CD8-positive, alpha-beta memory T cell (primary cell): Measurements from ENCODE around the gene SLC25A1. TPM values are rescaled to one million over a fixed set of nuclear protein-coding genes. Genes with fewer than 3 reads are reported as not detected.

Experiments used
- CTCF ChIA-PET: fragments of 350-600 bp; sonication (Branson Sonifier 250); formaldehyde crosslinking; loops from one replicate; lab custom pipeline; 2021; ENCODE audit warnings: antibody characterized with exemption; lab: Charles Lee
- POLR2A ChIA-PET: fragments of 350-600 bp; sonication (Branson Sonifier 250); formaldehyde crosslinking; loops from one replicate; lab custom pipeline; 2021; ENCODE audit warnings: antibody characterized with exemption; lab: Charles Lee
- DNase-seq, 5 donors: peaks; one replicate each; pipeline versions ENCODE4 v3.0.0 to v3.0.0-alpha.2; 2020 to 2022; ENCODE audit warnings: mixed read lengths in 1 of 5
- H3K27ac ChIP-seq: one replicate; pipeline ENCODE4 v1.7.0; 2013; ENCODE audit warnings: low read depth, mild to moderate bottlenecking, low read length, moderate library complexity
- H3K27me3 ChIP-seq: 2 replicates; pipeline ENCODE4 v1.7.0; 2013; ENCODE audit warnings: low read length, mild to moderate bottlenecking; ENCODE audit not compliant: insufficient read depth, poor library complexity, severe bottlenecking
- H3K36me3 ChIP-seq: 2 replicates; pipeline ENCODE4 v1.7.0; 2013; ENCODE audit warnings: mild to moderate bottlenecking, low read length, moderate library complexity; ENCODE audit not compliant: insufficient read depth
- H3K4me1 ChIP-seq: 2 replicates; pipeline ENCODE4 v1.7.0; 2013; ENCODE audit warnings: mild to moderate bottlenecking, low read length, moderate library complexity; ENCODE audit not compliant: insufficient read depth
- H3K4me3 ChIP-seq: 2 replicates; pipeline ENCODE4 v1.7.0; 2013; ENCODE audit warnings: mild to moderate bottlenecking, low read length
- H3K9me3 ChIP-seq: 2 replicates; pipeline ENCODE4 v1.7.0; 2013; ENCODE audit warnings: mild to moderate bottlenecking, low read length
- H3K27ac Mint-ChIP-seq, 8 donors: one replicate each; pipeline ENCODE4 v1.8.0; 2020 to 2021; ENCODE audit warnings: mixed read lengths in 8 of 8, mild to moderate bottlenecking in 6 of 8, inconsistent platforms in 3 of 8, moderate library complexity in 3 of 8
- H3K27me3 Mint-ChIP-seq, 2 donors: one replicate each; pipeline ENCODE4 v1.8.0; 2020 to 2021; ENCODE audit warnings: mixed read lengths in 2 of 2, mild to moderate bottlenecking in 1 of 2, moderate library complexity in 1 of 2
- H3K36me3 Mint-ChIP-seq, 3 donors: one replicate each; pipeline ENCODE4 v1.8.0; 2020 to 2021; ENCODE audit warnings: mixed read lengths in 3 of 3, inconsistent platforms in 1 of 3, mild to moderate bottlenecking in 1 of 3
- H3K4me1 Mint-ChIP-seq, 3 donors: one replicate each; pipeline ENCODE4 v1.8.0; 2020 to 2021; ENCODE audit warnings: mixed read lengths in 3 of 3, inconsistent platforms in 1 of 3, mild to moderate bottlenecking in 1 of 3
- H3K4me3 Mint-ChIP-seq, 7 donors: one replicate each; pipeline ENCODE4 v1.8.0; 2020 to 2021; ENCODE audit warnings: mixed read lengths in 7 of 7, mild to moderate bottlenecking in 6 of 7, moderate library complexity in 4 of 7, inconsistent platforms in 2 of 7
- H3K9me3 Mint-ChIP-seq, 5 donors: one replicate each; pipeline ENCODE4 v1.8.0; 2020 to 2022; ENCODE audit warnings: mixed read lengths in 5 of 5, mild to moderate bottlenecking in 3 of 5, moderate library complexity in 2 of 5, inconsistent platforms in 1 of 5
- polyA plus RNA-seq: library from polyadenylated mRNA; unstranded; fragments of 300-500 nt; fragmentation: Illumina TruSeq; gene quantifications from one replicate; pipeline ENCODE4 v1.2.3, GENCODE V29; 2021
- total RNA-seq, 2 experiments: library from RNA; stranded (reverse); gene quantifications; one replicate each; pipeline ENCODE4 v1.2.3, GENCODE V29; 2021

The SLC25A1 gene
- total and polyA plus RNA-seq, 3 experiments from 2014 or later, result 42.4 to 69.9 (median 44.7) TPM

GRCh38 chr22:19134874-19135273, 43.7 kb downstream of the SLC25A1 start:
- Histone ChIP-seq H3K9me3 (no peaks in the 10 kb centered on the region), H3K27me3 (no peaks in the 10 kb centered on the region), H3K27ac (no peak overlapping the region), H3K4me1 (no peaks in the 10 kb centered on the region), H3K36me3 (peaks cover 55% of the 10 kb centered on the region), H3K4me3 (no peak overlapping the region)
- ChIA-PET CTCF (interaction anchor here (1.6 kb wide), 1 partner anchor 10 kb away, joined by 5 read pairs; the partner anchor contains the start of gene ESS2), POLR2A (no interaction called here)
- no peak for DNase-seq
- no peaks in the 10 kb centered on the region for H3K9me3 Mint-ChIP-seq
- H3K27ac Mint-ChIP-seq, result peak overlapping the region in 1 of 8 donors; percentile 63
- H3K4me1 Mint-ChIP-seq, result peaks cover 0 to 4% (median 2%) of the 10 kb centered on the region in 3 donors
- no peak overlapping the region for H3K4me3 Mint-ChIP-seq
- H3K36me3 Mint-ChIP-seq, result peaks cover 4 to 83% (median 7%) of the 10 kb centered on the region in 3 donors
- no peaks in the 10 kb centered on the region for H3K27me3 Mint-ChIP-seq

- no peak for DNase-seq
- H3K27ac ChIP-seq, result no peak overlapping the region
- Mint-ChIP-seq H3K27ac (peak overlapping the region in 2 of 8 donors; percentile 15 to 63), H3K4me3 (no peak overlapping the region), H3K27me3 (no peaks in the 10 kb centered on the region), H3K36me3 (peaks cover 4 to 78% (median 7%) of the 10 kb centered on the region in 3 donors), H3K4me1 (peaks cover 0 to 4% (median 2%) of the 10 kb centered on the region in 3 donors), H3K9me3 (no peaks in the 10 kb centered on the region)
- H3K4me3 ChIP-seq, result no peak overlapping the region
- no peaks in the 10 kb centered on the region for H3K27me3 ChIP-seq
- no peaks in the 10 kb centered on the region for H3K9me3 ChIP-seq
- ChIA-PET POLR2A (no interaction called here), CTCF (interaction anchor here (1.6 kb wide), 1 partner anchor 10 kb away, joined by 5 read pairs; the partner anchor contains the start of gene ESS2)
- H3K36me3 ChIP-seq, result peaks cover 50% of the 10 kb centered on the region
- H3K4me1 ChIP-seq, result no peaks in the 10 kb centered on the region
Measured at GRCh38 chr22:19134176-19134831, 44.2 kb downstream of the SLC25A1 start.

- Mint-ChIP-seq H3K4me3 (no peak overlapping the region), H3K27me3 (no peaks in the 10 kb centered on the region), H3K27ac (no peak overlapping the region), H3K36me3 (peaks cover 4 to 70% (median 7%) of the 10 kb centered on the region in 3 donors), H3K4me1 (peaks cover 0 to 4% (median 2%) of the 10 kb centered on the region in 3 donors), H3K9me3 (no peaks in the 10 kb centered on the region)
- Histone ChIP-seq H3K27me3 (no peaks in the 10 kb centered on the region), H3K4me3 (no peak overlapping the region), H3K36me3 (peaks cover 42% of the 10 kb centered on the region), H3K9me3 (no peaks in the 10 kb centered on the region), H3K4me1 (no peaks in the 10 kb centered on the region), H3K27ac (no peak overlapping the region)
- ChIA-PET POLR2A (no interaction called here), CTCF (no interaction called here)
- DNase-seq, result no peak
Measured at GRCh38 chr22:19133561-19133960, 45.0 kb downstream of the SLC25A1 start.

GRCh38 chr22:19132693-19133400, 45.7 kb downstream of the SLC25A1 start:
- H3K36me3 ChIP-seq, result peaks cover 36% of the 10 kb centered on the region
- H3K4me1 ChIP-seq, result no peaks in the 10 kb centered on the region
- peaks cover 0 to 4% (median 2%) of the 10 kb centered on the region in 3 donors for H3K4me1 Mint-ChIP-seq
- H3K27me3 ChIP-seq, result no peaks in the 10 kb centered on the region
- POLR2A ChIA-PET, result no interaction called here
- no peaks in the 10 kb centered on the region for H3K9me3 Mint-ChIP-seq
- H3K27me3 Mint-ChIP-seq, result no peaks in the 10 kb centered on the region
- no peaks in the 10 kb centered on the region for H3K9me3 ChIP-seq
- CTCF ChIA-PET, result interaction anchor here (1.4 kb wide), 1 partner anchor 14 kb away, joined by 3 read pairs; no protein-coding TSS in a partner anchor
- no peak overlapping the region for H3K4me3 ChIP-seq
- no peak overlapping the region for H3K27ac ChIP-seq
- peaks cover 4 to 65% (median 7%) of the 10 kb centered on the region in 3 donors for H3K36me3 Mint-ChIP-seq
- no peak overlapping the region for H3K4me3 Mint-ChIP-seq
- no peak overlapping the region for H3K27ac Mint-ChIP-seq
- DNase-seq, result no peak

GRCh38 chr22:19132153-19132552, 46.4 kb downstream of the SLC25A1 start:
- peaks cover 0 to 4% (median 2%) of the 10 kb centered on the region in 3 donors for H3K4me1 Mint-ChIP-seq
- H3K27ac Mint-ChIP-seq, result no peak overlapping the region
- no peaks in the 10 kb centered on the region for H3K4me1 ChIP-seq
- H3K36me3 ChIP-seq, result peaks cover 30% of the 10 kb centered on the region
- DNase-seq, result no peak
- no peaks in the 10 kb centered on the region for H3K9me3 Mint-ChIP-seq
- H3K27ac ChIP-seq, result no peak overlapping the region
- H3K27me3 ChIP-seq, result no peaks in the 10 kb centered on the region
- ChIA-PET CTCF (interaction anchor here (1.4 kb wide), 1 partner anchor 15 kb away, joined by 3 read pairs; no protein-coding TSS in a partner anchor), POLR2A (no interaction called here)
- no peaks in the 10 kb centered on the region for H3K27me3 Mint-ChIP-seq
- H3K4me3 Mint-ChIP-seq, result no peak overlapping the region
- H3K36me3 Mint-ChIP-seq, result peaks cover 4 to 58% (median 7%) of the 10 kb centered on the region in 3 donors
- H3K9me3 ChIP-seq, result no peaks in the 10 kb centered on the region
- H3K4me3 ChIP-seq, result no peak overlapping the region

- Histone ChIP-seq H3K4me1 (no peaks in the 10 kb centered on the region), H3K9me3 (no peaks in the 10 kb centered on the region), H3K27me3 (no peaks in the 10 kb centered on the region), H3K36me3 (peaks cover 24% of the 10 kb centered on the region), H3K27ac (no peak overlapping the region), H3K4me3 (no peak overlapping the region)
- ChIA-PET CTCF (no interaction called here), POLR2A (no interaction called here)
- no peak overlapping the region for H3K4me3 Mint-ChIP-seq
- no peak overlapping the region for H3K27ac Mint-ChIP-seq
- H3K9me3 Mint-ChIP-seq, result no peaks in the 10 kb centered on the region
- H3K4me1 Mint-ChIP-seq, result peaks cover 0 to 4% (median 2%) of the 10 kb centered on the region in 3 donors
- no peaks in the 10 kb centered on the region for H3K27me3 Mint-ChIP-seq
- H3K36me3 Mint-ChIP-seq, result peaks cover 4 to 53% (median 7%) of the 10 kb centered on the region in 3 donors
- DNase-seq, result no peak
Measured at GRCh38 chr22:19131685-19132015, 46.9 kb downstream of the SLC25A1 start.

GRCh38 chr22:19130959-19131684, 47.4 kb downstream of the SLC25A1 start, which contains the start of gene TSSK2:
TSS of gene TSSK2 (plus strand) at chr22:19131308. CDS start at chr22:19131400, 92 bp downstream.
- no peak within 1 kb of the TSS for H3K4me3 ChIP-seq
- no peaks in the 10 kb centered on the region for H3K9me3 Mint-ChIP-seq
- no peaks in the 10 kb centered on the region for H3K4me1 ChIP-seq
- DNase-seq, result no peak
- no peaks in the 10 kb centered on the region for H3K27me3 ChIP-seq
- H3K27ac Mint-ChIP-seq, result peak within 1 kb of the TSS in 1 of 8 donors; percentile 80
- H3K36me3 ChIP-seq, result peaks cover 20% of the 10 kb centered on the region
- H3K4me1 Mint-ChIP-seq, result peaks cover 0 to 4% (median 2%) of the 10 kb centered on the region in 3 donors
- H3K4me3 Mint-ChIP-seq, result no peak within 1 kb of the TSS
- ChIA-PET CTCF (no interaction called here), POLR2A (no interaction called here)
- no peaks in the 10 kb centered on the region for H3K27me3 Mint-ChIP-seq
- H3K9me3 ChIP-seq, result no peaks in the 10 kb centered on the region
- peaks cover 4 to 48% (median 4%) of the 10 kb centered on the region in 3 donors for H3K36me3 Mint-ChIP-seq
- no peak within 1 kb of the TSS for H3K27ac ChIP-seq
